Prostate gland (tissue), 2 donors: Measurements from ENCODE around the gene MCC.

Source experiments
- POLR2A ChIP-seq: fragments of 450-650 bp; IDR thresholded peaks from one replicate; pipeline ENCODE4 v1.6.1; 2016; ENCODE audit warnings: antibody characterized with exemption, mild to moderate bottlenecking
- POLR2AphosphoS5 ChIP-seq: sonication (generic); formaldehyde crosslinking; IDR thresholded peaks from one replicate; pipeline ENCODE4 v1.6.1; 2017; ENCODE audit warnings: antibody characterized with exemption
- TF ChIP-seq, protein P1 (sequence below), 4 experiments: fragments of 200-600 bp in 2 of 4; fragments of 450-650 bp in 2 of 4; sonication (generic) in 2 of 4; IDR thresholded peaks; 1 replicate in 3 of 4; 2 replicates in 1 of 4; pipeline ENCODE4 v1.5.1; 2016 to 2019; ENCODE audit warnings: antibody characterized with exemption in 4 of 4, mild to moderate bottlenecking in 2 of 4, moderate library complexity in 2 of 4

DNA sequence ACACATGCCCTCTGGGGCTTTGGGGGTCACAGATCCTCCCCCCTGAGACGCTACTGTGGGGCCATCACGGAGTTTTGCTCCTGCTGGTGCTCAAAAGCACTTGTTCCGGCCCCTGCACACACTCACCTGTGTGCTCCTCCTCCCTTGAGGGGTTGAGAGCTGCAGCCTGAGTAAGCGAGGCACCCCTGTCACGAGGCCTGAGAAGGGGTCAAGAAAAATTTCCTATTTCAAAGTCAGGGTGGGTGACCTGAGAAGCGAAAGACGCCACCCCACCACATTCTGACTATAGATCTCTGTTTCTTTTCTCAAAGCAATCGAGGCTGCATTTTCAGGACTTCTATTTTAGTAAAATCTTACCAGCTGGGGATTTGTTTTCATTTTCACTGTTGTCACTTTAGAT, 373.2 kb downstream of the MCC start:
- TF ChIP-seq POLR2A (no peak), POLR2AphosphoS5 (no peak)
- TF ChIP-seq, protein P1, sequence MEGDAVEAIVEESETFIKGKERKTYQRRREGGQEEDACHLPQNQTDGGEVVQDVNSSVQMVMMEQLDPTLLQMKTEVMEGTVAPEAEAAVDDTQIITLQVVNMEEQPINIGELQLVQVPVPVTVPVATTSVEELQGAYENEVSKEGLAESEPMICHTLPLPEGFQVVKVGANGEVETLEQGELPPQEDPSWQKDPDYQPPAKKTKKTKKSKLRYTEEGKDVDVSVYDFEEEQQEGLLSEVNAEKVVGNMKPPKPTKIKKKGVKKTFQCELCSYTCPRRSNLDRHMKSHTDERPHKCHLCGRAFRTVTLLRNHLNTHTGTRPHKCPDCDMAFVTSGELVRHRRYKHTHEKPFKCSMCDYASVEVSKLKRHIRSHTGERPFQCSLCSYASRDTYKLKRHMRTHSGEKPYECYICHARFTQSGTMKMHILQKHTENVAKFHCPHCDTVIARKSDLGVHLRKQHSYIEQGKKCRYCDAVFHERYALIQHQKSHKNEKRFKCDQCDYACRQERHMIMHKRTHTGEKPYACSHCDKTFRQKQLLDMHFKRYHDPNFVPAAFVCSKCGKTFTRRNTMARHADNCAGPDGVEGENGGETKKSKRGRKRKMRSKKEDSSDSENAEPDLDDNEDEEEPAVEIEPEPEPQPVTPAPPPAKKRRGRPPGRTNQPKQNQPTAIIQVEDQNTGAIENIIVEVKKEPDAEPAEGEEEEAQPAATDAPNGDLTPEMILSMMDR (IDR thresholded peaks at IDR 0.05): no peak
